ENCODE measurements around the gene MAST2.
"Not testable (repeated sequence)": the region's sequence is repeated elsewhere in the genome, so short reads cannot be mapped to it uniquely, and the experiment has no call there.

The MAST2 gene

DNA sequence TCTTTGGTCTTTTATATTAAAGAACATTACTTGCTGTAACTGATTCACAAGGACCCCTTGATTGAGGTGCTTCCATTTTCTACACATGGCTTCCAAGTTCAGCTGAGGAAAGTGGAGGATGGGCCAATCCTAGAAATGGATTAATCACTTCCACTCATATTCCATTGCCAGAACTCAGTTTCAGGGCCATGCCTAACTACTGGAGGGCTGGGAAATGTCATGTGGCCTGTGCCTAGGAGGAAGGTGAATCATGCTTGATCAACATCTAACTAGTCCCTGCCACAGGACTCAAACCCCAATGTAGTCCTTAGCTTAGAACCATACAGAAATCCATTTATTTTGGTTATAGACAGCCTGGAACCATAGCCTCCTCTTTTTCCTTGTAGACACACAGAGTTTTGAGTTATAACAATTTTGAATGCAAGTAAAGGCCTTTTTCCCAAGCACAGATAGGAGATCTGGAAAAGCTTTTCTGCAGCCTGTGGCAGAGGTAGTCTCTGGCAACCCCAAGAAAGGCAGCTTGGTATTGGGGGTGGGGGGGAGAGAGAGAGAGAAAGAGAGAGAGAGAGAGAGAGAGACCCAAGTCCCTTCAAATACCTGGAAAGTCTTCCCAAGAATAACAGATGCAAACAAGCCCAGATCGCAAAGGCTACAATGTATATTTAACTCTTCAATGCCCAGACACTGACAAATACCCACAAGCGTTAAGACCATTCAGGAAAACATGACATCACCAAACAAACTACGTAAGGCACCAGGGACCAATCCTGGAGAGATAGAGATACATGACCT lies 12.5 kb downstream of the MAST2 start:
- DNase-seq = peak; percentile 32

DNA sequence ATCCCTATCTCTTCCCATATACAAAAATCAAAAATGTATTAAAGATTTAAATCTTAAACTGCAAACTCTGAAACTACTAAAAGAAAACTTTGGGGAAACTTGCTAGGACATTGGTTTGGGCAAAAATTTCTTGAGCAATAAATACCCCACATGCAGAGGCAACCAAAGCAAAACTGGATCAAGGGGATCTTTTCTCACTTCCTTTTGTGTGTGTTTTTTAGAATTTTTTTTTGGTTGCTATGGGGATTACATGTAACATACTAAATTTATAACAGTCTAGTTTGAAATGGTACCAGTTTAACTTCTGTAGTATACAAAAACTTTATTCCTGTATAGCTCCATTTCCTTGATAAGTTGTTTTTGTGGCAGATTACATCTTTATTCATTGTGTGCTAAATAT lies 16.8 kb downstream of the MAST2 start:
- DNase-seq = no peak

DNA sequence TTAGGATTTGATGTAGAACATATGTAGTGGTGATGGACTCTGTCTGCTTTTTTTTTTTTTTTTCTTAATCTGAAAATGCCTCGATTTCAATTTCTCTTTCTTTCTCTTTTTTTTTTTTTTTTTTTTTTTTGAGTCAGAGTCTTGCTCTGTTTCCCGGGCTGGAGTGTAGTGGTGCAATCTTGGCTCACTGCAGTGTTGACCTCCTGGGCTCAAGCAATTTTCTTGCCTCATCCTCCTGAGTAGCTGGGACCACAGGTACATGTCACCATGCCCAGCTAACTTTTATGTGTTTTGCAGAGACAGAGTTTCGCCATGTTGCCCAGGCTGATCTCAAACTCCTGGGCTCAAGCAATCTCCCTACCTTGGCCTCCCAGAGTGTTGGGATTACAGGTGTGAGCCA lies 17.4 kb downstream of the MAST2 start:
- no peak for DNase-seq

DNA sequence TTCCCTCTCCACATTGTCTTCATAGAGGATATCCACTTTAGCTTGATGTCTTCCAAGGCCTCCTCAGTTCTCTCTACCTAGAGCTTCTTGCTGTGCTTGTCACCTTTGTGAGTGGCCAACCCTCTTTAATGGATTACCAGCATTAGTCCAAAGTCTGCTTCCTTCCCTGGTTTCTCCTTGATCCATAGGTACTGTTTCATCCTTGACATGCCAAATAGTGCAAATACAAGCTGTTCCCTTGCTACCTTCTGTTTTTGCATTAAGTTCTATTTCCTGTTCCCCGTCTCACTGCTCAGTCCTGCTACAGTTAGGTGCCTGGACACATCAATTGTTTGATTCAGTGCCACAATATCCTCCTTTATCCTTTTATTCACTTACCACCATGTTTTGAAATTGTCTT lies 19.2 kb downstream of the MAST2 start:
- no peak for DNase-seq

DNA sequence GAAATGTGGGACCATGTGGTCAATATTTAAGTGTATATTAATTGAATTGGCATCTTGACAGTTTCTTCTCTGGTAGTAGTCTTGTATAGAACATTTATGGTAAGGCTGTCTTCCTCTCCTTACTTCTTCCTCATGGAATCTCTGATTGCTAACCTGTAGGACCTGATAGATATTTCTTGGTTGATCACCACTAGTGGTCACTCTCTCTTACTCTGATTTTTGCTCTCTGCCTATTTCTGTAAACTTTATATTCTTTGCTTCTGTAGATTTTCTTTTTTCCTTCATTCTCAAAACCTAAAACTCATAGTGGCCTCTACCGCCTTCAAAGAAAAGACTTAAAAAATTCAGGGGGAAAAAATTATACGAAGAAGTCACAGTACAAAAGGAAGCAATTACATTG lies 21.2 kb downstream of the MAST2 start:
- no peak for DNase-seq

DNA sequence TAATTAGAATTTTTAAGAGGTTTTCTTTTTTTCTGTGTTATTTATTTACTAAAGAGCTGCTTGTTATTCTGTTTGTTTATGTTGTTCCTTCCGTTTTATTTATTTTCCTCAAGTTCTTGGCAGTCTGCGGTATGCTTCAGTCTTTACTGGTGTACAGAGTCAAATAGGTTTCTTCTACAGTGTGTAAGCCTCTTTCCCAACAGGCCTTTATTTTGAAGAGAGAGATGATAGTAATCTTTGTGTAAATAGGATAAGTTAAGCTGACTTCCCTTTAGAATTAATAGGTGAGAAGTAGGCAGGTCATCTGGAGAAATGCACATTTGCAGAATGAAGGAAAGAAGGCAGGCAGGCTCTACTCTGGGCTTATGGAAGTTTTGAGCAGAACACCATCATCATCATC lies 23.8 kb downstream of the MAST2 start:
- DNase-seq = no peak

DNA sequence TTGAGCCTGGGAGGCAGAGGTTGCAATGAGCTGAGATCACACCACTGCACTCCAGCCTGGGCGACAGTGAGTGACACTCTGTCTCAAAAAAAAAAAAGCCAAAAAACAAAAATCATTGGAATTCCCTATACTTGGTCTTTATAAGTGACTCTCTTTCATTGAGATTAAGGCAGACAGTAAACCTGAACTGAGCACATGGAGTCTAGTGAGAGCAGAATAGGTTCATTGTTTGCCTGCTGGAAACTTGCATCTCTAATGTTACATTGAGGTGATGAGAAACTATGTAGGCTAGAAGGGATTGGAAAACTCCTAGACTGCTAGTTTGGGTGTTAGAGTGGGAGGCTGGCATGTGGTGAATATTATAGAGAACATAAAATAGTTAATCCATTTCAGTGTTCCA lies 25.4 kb downstream of the MAST2 start:
- DNase-seq = no peak

DNA sequence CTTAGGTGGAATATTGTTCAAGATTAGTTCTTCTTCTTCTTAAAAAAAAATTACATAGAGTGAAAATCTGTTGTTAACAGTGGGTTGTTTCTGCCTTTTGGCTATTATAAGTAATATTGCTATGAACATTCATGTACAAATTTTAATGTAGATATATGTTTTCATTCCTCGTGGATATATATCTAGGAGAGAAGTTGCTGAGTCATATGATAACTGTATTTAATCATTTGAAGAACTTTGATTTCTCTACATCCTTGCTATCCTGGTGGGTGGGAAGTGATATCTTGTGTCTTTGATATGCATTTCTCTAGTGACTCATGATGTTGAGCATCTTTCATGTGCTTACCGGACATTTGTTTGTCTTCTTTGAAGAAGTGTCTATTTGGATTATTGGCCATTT lies 29.9 kb downstream of the MAST2 start:
- no peak for DNase-seq

DNA sequence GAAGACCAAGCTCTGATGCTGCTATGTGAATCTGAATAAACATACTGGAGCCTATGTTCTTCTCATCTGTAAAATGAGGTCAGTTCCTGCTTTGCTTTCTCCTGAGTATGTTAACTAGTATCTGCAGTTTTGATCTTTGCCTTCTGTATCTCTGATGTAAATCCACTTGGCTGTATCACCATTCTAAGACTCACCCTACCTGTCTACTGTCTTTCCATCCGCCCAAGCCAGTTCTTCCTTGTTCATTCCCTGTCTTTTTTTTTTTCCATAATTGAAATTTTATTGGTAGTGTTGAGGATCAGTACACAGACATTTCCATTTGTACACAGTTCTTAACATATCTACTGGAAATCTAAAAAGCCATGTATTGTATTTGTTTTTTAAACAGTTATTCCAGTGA lies 31.3 kb downstream of the MAST2 start:
- no peak for DNase-seq

DNA sequence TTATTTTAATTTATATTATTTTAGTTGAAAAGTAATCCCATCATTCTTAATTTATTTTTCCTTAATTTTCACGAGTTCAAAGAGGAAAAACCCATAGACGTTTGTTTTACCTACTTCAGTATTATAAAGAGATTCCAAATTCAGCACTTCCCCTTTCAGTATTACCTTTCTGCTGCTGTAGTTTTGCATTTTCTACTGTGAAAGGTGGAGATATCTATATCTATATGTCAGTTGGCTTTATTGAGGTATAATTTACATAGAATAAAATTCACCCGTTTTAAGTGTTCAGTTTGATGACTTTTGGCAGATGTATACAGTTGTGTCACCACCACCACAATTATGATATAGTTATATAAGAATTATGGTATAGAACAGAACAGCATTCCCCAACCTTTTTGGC lies 33.0 kb downstream of the MAST2 start:
- no peak for DNase-seq

DNA sequence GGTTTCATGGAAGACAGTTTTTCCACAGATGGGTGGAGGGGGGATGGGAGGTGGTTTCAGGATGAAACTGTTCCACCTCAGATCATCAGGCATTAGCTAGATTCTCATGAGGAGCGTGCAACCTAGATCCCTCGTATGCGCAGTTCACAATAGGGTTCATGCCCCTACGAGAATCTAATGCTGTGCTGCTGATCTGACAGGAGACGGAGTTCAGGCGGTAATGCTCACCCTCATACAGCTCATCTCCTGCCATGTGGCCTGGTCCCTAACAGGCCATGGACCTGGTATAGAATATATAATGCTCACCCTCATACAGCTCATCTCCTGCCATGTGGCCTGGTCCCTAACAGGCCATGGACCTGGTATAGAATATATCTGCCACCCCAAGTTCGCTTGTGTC lies 33.4 kb downstream of the MAST2 start:
- not testable (repeated sequence) for DNase-seq

DNA sequence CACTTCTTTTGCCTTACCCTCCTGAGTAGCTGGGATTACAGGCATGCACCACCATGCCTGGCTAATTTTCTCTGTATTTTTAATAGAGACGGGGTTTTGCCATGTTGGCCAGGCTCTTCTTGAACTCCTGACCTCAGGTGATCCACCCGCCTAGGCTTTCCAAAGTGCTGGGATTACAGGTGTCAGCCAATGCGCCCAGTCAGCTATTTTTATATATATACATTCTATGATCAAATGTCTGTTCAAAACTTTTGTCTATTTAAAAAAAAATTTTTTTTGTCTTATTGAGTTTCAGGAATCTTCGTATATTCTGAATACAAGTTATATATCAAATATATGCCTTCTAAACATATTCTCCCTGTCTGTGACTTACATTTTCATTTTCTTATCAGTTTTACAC lies 34.9 kb downstream of the MAST2 start:
- not testable (repeated sequence) for DNase-seq

DNA sequence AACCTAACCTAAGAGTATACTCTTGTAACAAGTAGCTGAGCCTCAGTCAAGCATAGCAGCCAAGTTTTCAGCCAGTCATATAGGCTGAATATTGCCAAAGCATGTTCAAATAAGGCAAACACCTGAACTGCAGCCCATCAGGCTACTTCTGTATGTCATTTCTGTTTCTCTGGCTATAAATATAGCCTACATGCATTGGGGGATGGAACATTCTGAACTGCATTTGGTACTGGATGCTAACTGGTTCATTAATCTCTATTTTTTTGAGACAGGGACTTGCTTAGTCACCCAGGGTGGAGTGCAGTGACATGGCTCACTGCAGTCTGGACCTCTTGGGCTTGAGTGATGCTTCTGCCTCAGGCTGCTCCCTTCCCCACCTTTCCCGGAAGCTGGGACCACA lies 37.3 kb downstream of the MAST2 start:
- DNase-seq = peak; percentile 11

DNA sequence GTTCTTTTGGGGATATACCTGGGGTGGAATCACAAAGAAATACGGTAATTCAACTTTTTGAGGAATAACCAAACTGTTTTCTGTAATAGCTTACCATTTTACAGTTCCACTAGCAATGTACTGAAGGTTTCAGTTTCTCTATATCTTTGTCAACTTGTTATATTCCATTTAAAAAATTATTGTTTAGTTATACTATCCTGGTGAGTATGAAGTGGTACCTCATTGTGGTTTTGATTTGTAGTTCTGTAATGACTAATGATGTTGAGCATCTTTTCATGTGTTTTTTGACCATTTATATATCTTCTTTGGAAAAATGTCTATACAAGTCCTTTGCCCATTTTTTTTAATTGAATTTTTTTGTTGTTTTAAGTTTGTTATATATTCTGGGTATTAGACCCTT lies 39.4 kb downstream of the MAST2 start:
- DNase-seq = no peak

DNA sequence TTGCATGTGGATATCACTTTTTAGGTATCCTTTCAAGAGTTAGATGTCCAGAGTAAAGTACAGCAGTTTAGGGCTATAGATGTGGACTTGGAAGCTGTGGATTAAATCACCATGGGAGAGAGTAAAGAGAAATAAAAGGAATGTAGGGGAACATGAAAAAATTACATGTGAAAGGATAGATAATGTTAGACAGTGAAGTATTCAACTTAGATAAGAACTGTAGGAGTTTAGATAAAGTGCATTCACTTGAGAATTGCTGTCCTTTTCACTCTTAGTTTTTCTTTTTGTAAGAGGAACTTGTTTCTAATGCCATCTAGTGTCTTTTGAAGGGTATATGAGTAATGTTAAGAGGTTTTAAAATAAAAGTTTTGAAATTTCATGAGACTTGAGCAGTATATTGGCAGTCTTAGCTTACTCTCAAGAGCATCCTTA lies 40.1 kb downstream of the MAST2 start:
- peak; percentile 30 for DNase-seq

DNA sequence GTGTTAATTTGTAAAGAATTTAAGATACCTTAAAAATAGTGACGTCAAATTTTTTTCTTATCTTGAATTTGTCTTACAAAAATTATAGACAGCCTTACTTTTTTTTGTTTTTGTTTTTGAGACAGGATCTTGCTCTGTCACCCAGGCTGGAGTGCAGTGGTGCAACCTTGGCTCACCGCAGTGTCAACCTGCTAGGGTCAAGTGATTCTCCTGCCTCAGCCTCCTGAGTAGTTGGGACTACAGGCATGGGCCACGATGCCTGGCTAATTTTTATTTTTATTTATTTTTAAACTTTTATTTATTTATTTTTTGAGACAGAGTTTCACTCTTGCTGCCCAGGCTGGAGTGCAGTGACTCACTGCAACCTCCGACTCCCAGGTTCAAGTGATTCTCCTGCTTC lies 40.6 kb downstream of the MAST2 start:
- not testable (repeated sequence) for DNase-seq

DNA sequence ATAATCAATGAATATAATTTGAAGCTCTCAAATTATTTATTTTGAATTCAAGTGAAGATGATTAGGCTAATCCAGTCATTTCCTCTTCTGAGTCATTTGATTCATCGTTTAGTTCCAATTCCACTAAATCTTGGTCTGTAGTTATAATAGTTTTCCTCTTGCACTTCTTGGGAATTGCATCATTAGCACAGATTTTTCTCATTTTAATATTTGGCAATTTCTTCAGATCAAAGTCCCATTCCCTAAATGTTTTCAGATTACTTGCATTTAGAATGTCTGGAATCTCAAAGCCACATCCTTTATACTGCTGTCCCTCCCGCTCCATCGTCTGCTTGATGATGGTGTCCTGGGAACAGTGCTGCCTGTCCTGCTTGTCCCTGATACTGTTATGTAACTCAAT lies 43.5 kb downstream of the MAST2 start:
- peak; percentile 89 for DNase-seq

DNA sequence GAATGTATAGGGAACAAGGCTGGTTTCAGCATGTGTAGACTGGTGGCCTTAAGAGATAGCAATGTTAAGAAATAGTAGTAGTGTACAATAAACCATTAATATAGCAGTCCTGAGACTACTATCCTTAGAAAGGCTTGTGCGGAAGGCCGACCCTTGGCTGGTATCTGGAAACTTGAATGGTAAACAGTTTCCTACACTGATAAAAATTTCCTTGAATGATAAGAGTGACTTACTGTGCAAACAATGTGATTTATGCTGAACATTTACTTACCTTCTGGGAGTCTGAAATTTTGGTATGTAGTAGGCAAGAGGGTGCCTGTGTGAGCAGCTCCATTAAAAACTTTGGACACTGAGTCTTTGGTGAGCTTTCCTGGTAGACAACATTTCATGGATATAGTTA lies 44.7 kb downstream of the MAST2 start:
- DNase-seq = no peak

DNA sequence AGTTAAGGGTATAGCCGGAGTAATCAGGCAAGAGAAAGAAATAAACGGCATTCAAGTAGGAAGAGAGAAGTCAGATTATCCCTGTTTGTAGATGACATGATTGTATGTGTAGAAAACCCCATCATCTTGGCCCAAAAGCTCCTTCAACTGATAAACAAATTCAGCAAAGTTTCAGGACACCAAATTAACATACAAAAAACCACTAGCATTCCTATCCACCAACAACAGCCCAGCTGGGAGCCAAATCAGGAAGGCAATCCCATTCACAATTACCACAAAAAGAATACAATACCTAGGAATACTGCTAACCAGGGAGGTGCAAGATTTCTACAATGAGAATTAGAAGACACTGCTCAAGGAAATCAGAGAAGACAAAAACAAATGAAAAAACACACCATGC lies 45.3 kb downstream of the MAST2 start:
- no peak for DNase-seq

DNA sequence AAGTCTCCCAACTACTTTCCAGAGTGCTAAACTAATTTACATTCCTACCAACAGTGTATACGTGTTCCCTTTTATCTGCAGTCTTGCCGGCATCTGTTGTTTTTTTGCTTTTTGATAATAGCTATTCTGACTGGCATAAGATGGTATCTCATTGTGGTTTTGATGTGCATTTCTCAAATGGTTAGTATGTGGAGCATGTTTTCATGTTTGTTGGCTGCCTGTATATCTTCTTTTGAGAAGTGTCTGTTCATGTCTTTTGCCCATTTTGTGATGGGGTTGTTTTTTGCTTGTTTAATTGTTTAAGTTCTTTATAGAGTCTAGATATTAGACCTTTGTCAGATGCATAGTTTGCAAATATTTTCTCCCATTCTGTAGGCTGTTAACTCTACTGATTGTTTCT lies 46.6 kb downstream of the MAST2 start:
- no peak for DNase-seq

DNA sequence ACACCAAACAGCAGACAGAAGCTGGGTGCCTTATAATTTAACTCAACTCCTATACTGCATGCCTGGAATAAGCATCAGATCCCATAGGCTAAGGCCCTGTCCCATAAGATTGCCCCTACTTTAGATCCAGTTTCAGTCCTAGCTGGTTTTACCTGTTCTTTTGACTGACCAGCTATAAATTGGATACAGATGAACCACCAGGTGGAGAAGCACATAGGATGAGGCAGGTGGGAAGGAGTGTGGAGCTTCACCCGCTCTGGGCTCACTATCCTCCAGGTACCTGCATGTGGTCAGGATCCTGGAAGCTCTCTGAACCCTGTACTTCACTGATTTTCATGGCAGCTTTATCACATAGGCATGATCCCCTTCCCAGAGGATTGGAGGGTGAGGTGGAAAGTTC lies 51.3 kb downstream of the MAST2 start:
- DNase-seq = no peak

DNA sequence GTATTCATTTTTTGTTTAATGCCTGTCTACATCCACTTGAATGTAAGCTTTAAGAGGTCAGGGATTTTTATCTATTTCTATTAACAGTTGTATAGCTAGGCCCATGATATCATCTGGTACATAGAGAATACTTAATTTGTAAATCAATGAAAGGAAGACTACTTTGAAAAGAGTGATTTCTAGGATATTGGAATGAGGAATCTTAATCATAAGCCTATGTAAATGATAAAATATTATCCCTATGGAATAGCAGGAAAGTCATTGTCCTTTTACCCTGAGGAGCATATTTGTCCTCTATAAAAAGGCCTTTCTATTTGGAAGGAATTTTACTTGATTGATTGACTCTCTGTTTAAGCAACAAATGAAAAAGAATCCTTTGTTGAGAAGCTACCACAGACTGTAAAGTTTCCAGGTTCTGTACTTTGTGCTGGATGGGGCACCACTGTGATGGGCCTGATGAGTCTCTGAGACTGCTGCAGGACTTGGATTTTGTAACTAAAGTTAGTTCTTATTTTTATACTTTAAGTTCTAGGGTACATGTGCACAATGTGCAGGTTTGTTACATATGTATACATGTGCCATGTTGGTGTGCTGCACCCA lies 53.8 kb downstream of the MAST2 start:
- no peak for DNase-seq

DNA sequence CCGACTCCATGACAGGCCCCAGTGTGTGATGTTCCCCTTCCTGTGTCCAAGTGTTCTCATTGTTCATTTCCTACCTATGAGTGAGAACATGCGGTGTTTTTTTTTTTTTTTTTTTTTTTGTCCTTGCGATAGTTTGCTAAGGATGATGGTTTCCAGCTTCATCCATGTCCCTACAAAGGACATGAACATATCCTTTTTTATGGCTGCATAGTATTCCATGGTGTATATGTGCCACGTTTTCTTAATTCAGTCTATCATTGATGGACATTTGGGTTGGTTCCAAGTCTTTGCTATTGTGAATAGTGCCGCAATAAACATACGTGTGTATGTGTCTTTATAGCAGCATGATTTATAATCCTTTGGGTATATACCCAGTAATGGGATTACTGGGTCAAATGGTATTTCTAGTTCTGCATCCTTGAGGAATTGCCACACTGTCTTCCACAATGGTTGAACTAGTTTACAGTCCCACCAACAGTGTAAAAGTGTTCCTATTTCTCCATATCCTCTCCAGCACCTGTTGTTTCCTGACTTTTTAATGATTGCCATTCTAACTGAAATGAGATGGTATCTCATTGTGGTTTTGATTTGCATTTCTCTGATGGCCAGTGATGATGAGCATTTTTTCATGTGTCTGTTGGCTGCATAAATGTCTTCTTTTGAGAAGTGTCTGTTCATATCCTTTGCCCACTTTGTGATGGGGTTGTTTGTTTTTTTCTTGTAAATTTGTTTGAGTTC lies 54.5 kb downstream of the MAST2 start:
- not testable (repeated sequence) for DNase-seq

DNA sequence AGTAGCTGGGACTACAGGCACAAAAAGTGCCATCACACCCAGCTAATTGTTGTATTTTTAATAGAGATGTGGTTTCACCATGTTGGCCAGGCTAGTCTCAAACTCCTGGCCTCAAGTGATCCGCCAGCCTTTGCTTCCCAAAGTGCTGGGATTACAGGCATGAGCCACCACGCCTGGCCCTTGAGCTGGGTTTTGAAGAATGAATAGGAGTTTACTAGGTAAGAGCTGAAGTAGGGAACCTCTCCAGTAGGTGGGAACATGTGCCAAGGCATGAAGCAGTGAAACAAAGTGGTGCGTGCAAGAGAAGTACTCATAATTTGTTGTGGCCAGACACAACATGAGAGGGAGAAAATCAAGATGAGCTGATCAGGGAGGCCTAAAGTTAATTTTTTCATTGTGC lies 55.8 kb downstream of the MAST2 start:
- DNase-seq = no peak

Measured in fibroblast of skin of right quadriceps (primary cell).